Measurements from ENCODE around the gene PNPLA1.

Gene PNPLA1

GRCh38 chr6:36326356-36326995 is 56.6 kb downstream of the PNPLA1 start:
- Histone ChIP-seq H4K20me1 (ENCODE audit: insufficient read depth, low read length) (no peaks in the 10 kb centered on the region), H3K9me3 (replicated peaks; ENCODE audit: insufficient read depth, low read length) (no peaks in the 10 kb centered on the region), H3K36me3 (replicated peaks; ENCODE audit: insufficient read depth, low read length) (no peaks in the 10 kb centered on the region), H2AFZ (ENCODE audit: low read length) (no peak overlapping the region), H3K9me2 (replicated peaks; ENCODE audit: insufficient read depth, low read length) (no peaks in the 10 kb centered on the region), H3K27ac (ENCODE audit: low read length) (no peak overlapping the region), H3K4me1 (ENCODE audit: low read length) (no peaks in the 10 kb centered on the region), H3K9ac (ENCODE audit: low read length) (no peak overlapping the region), H3K27me3 (replicated peaks; ENCODE audit: insufficient read depth, low read length) (no peaks in the 10 kb centered on the region; the same call in 1 of the 2 replicates), H3K4me3 (ENCODE audit: low read length) (no peak overlapping the region), H3K79me2 (ENCODE audit: low read length) (no peaks in the 10 kb centered on the region), H3F3A (ENCODE audit: insufficient read depth, low read length) (no peaks in the 10 kb centered on the region), H3K4me2 (ENCODE audit: low read depth, low read length) (no peak overlapping the region)
- TF ChIP-seq EZH2phosphoT487 (IDR thresholded peaks at IDR 0.05; ENCODE audit: low read length) (no peak), EZH2 (optimal IDR thresholded peaks at IDR 0.05; ENCODE audit: low read depth, low read length) (no peak), CTCF (IDR thresholded peaks at IDR 0.05; ENCODE audit: low read length) (no peak)
- no peak for DNase-seq

DNA sequence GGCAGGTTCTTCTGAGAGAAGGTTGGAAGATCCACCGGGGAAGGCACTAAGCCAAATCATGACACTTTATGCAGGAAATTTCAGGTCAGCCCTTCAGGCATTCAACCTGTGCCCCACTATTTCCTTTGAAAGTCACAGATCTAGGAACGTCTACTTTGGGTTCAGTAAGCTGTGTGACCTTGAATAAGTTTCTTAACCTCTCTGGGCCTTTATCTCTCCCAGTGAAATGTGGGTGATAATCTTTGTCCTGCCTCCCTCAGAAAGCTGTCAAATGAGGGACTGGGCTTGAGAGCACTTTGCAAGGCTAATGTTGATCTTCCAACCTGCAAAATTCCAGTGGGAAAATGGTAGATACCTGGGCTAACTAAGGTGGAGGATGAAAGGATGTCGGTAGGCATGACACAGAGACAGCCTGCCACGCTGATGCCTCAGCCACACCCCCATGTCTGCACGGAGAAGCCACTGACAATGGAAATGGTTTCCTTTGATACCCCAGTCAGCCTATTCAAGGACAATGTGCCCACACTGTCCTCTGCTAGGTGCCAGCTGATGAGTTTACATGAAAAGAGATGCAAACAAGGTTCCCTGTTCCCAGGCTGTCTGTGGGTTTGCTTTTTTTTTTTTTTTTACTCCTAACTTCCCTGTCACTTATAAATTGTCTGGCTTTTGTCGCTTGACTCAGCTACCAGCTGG is 57.5 kb downstream of the PNPLA1 start:
- Histone ChIP-seq H3K79me2 (ENCODE audit: low read length) (no peaks in the 10 kb centered on the region), H2AFZ (ENCODE audit: low read length) (no peak overlapping the region), H3F3A (ENCODE audit: insufficient read depth, low read length) (no peaks in the 10 kb centered on the region), H4K20me1 (ENCODE audit: insufficient read depth, low read length) (no peaks in the 10 kb centered on the region), H3K36me3 (replicated peaks; ENCODE audit: insufficient read depth, low read length) (no peaks in the 10 kb centered on the region), H3K4me2 (ENCODE audit: low read depth, low read length) (no peak overlapping the region), H3K4me3 (ENCODE audit: low read length) (no peak overlapping the region), H3K27ac (ENCODE audit: low read length) (no peak overlapping the region), H3K27me3 (replicated peaks; ENCODE audit: insufficient read depth, low read length) (no peaks in the 10 kb centered on the region; the same call in 1 of the 2 replicates), H3K9me2 (replicated peaks; ENCODE audit: insufficient read depth, low read length) (no peaks in the 10 kb centered on the region), H3K9ac (ENCODE audit: low read length) (no peak overlapping the region), H3K9me3 (replicated peaks; ENCODE audit: insufficient read depth, low read length) (no peaks in the 10 kb centered on the region), H3K4me1 (ENCODE audit: low read length) (no peaks in the 10 kb centered on the region)
- no peak for DNase-seq
- TF ChIP-seq EZH2phosphoT487 (IDR thresholded peaks at IDR 0.05; ENCODE audit: low read length) (no peak), EZH2 (optimal IDR thresholded peaks at IDR 0.05; ENCODE audit: low read depth, low read length) (no peak), CTCF (IDR thresholded peaks at IDR 0.05; ENCODE audit: low read length) (no peak)

DNA sequence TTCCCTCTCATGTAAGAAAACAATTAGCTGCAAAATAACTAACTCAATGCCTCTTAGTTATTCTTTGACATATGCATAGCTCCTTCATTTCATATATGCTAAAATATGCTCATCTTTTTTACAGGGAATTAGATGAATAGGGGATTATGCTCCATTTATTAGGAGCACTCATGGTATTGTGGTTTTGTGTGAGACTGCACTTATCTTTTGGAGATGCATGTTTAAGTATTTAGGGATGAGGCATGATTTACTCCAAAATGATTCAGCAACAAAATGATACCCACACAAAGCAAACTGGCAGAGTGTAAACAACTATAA is 58.0 kb downstream of the PNPLA1 start:
- Histone ChIP-seq H3K79me2 (ENCODE audit: low read length) (no peaks in the 10 kb centered on the region), H3K9me2 (replicated peaks; ENCODE audit: insufficient read depth, low read length) (no peaks in the 10 kb centered on the region), H3K9ac (ENCODE audit: low read length) (no peak overlapping the region), H4K20me1 (ENCODE audit: insufficient read depth, low read length) (no peaks in the 10 kb centered on the region), H3K4me2 (ENCODE audit: low read depth, low read length) (no peak overlapping the region), H3K36me3 (replicated peaks; ENCODE audit: insufficient read depth, low read length) (no peaks in the 10 kb centered on the region), H3F3A (ENCODE audit: insufficient read depth, low read length) (no peaks in the 10 kb centered on the region), H2AFZ (ENCODE audit: low read length) (no peak overlapping the region), H3K4me1 (ENCODE audit: low read length) (no peaks in the 10 kb centered on the region), H3K27ac (ENCODE audit: low read length) (no peak overlapping the region), H3K9me3 (replicated peaks; ENCODE audit: insufficient read depth, low read length) (no peaks in the 10 kb centered on the region), H3K27me3 (replicated peaks; ENCODE audit: insufficient read depth, low read length) (no peaks in the 10 kb centered on the region; the same call in 1 of the 2 replicates), H3K4me3 (ENCODE audit: low read length) (no peak overlapping the region)
- no peak for DNase-seq
- TF ChIP-seq CTCF (IDR thresholded peaks at IDR 0.05; ENCODE audit: low read length) (no peak), EZH2phosphoT487 (IDR thresholded peaks at IDR 0.05; ENCODE audit: low read length) (no peak), EZH2 (optimal IDR thresholded peaks at IDR 0.05; ENCODE audit: low read depth, low read length) (no peak)
